ENCODE data around the gene RFT1.
A peak's percentile ranks its signal among the peaks of the same experiment; 100 is the strongest.

The RFT1 gene

GRCh38 chr3:53160660-53161449 lies 30.6 kb upstream of the RFT1 start, which contains the start of gene PRKCD (continued):
- TF ChIP-seq PRDM2 (tag by site-specific recombination; IDR thresholded peaks at IDR 0.05; ENCODE audit: borderline replicate concordance) (no peak), ZNF48 (tag by site-specific recombination; IDR thresholded peaks at IDR 0.05) (no peak), KLF9 (tag by site-specific recombination; IDR thresholded peaks at IDR 0.05; ENCODE audit: low read depth) (peak; percentile 13; the same call in 1 of the 2 replicates), ZSCAN30 (tag by site-specific recombination; IDR thresholded peaks at IDR 0.05) (0 out of 2 replicates have a peak, but pooled peaks have one; percentile 25), ZNF223 (tag by site-specific recombination; IDR thresholded peaks at IDR 0.05) (no peak), SP3 (tag by site-specific recombination; IDR thresholded peaks at IDR 0.05) (peak; percentile 59), AEBP2 (tag by site-specific recombination; IDR thresholded peaks at IDR 0.05; ENCODE audit: borderline replicate concordance) (no peak), ZNF549 (tag by site-specific recombination; IDR thresholded peaks at IDR 0.05) (no peak), ZNF112 (tag by site-specific recombination; IDR thresholded peaks at IDR 0.05) (no peak), CTCF (tag by site-specific recombination; IDR thresholded peaks at IDR 0.05) (peak; percentile 31; the same call in 1 of the 2 replicates), INSM2 (tag by site-specific recombination; IDR thresholded peaks at IDR 0.05) (no peak), ZNF266 (tag by site-specific recombination; IDR thresholded peaks at IDR 0.05; ENCODE audit: low read depth) (no peak), ZBTB8A (tag by site-specific recombination; IDR thresholded peaks at IDR 0.05) (peak; percentile 84), MZF1 (tag by site-specific recombination; IDR thresholded peaks at IDR 0.05; ENCODE audit: borderline replicate concordance) (no peak), ZNF394 (tag by site-specific recombination; IDR thresholded peaks at IDR 0.05; ENCODE audit: borderline replicate concordance) (0 out of 2 replicates have a peak, but pooled peaks have one; percentile 20), EGR2 (tag by site-specific recombination; IDR thresholded peaks at IDR 0.05; ENCODE audit: low read depth) (peak; percentile 52), ZFP69B (tag by site-specific recombination; IDR thresholded peaks at IDR 0.05) (peak; percentile 57; the same call in 1 of the 2 replicates), ZNF610 (tag by site-specific recombination; IDR thresholded peaks at IDR 0.05; ENCODE audit: borderline replicate concordance) (no peak), ZNF366 (tag by site-specific recombination; conservative IDR thresholded peaks at IDR 0.05) (no peak), ZNF174 (tag by site-specific recombination; IDR thresholded peaks at IDR 0.05) (no peak), ZNF121 (tag by site-specific recombination; IDR thresholded peaks at IDR 0.05) (0 out of 2 replicates have a peak, but pooled peaks have one; percentile 30), ZNF600 (tag by site-specific recombination; IDR thresholded peaks at IDR 0.05) (peak; percentile 70), KLF8 (tag by site-specific recombination; IDR thresholded peaks at IDR 0.05) (peak; percentile 78), ZNF362 (tag by site-specific recombination; IDR thresholded peaks at IDR 0.05) (no peak), ZNF660 (tag by site-specific recombination; IDR thresholded peaks at IDR 0.05) (no peak), MEIS1 (CRISPR knock-in tag; IDR thresholded peaks at IDR 0.05; ENCODE audit: borderline replicate concordance) (no peak), ZBTB17 (tag by site-specific recombination; IDR thresholded peaks at IDR 0.05) (peak; percentile 32; the same call in 1 of the 2 replicates), ZNF311 (tag by site-specific recombination; IDR thresholded peaks at IDR 0.05; ENCODE audit: borderline replicate concordance) (no peak)
